Activated CD4-positive, alpha-beta T cell treated with anti-CD3 and anti-CD28 coated beads, Interleukin-2, amount 50 U/mL, for 24 hours (primary cell): ENCODE data around the gene NDUFAF8.

Experiments used
- DNase-seq, 2 donors: peaks; one replicate each; pipeline ENCODE4 v3.0.0-alpha.2; 2020; ENCODE audit warnings: low read depth in 1 of 2, low spot score in 1 of 2

The NDUFAF8 gene

GRCh38 chr17:81238490-81238814, 666 bp upstream of the NDUFAF8 start:
- no peak for DNase-seq

- peak; percentile 33 to 49 for DNase-seq
Observed at GRCh38 chr17:81239714-81240555, 817 bp downstream of the NDUFAF8 start.

- DNase-seq: no peak
Observed at GRCh38 chr17:81240761-81241160, 1.6 kb downstream of the NDUFAF8 start.

GRCh38 chr17:81241203-81241602, 2.1 kb downstream of the NDUFAF8 start:
- DNase-seq: no peak

- DNase-seq: peak; percentile 38 to 48
Observed at GRCh38 chr17:81241648-81242420, 2.7 kb downstream of the NDUFAF8 start.

- DNase-seq: no peak
Observed at GRCh38 chr17:81242421-81243332, 3.6 kb downstream of the NDUFAF8 start.

- no peak for DNase-seq
Observed at GRCh38 chr17:81243333-81243664, 4.2 kb downstream of the NDUFAF8 start.

GRCh38 chr17:81244358-81245023, 5.4 kb downstream of the NDUFAF8 start:
- DNase-seq: no peak

- no peak for DNase-seq
Observed at GRCh38 chr17:81245024-81245664, 6.0 kb downstream of the NDUFAF8 start.

- no peak for DNase-seq
Observed at GRCh38 chr17:81245665-81246342, 6.7 kb downstream of the NDUFAF8 start.

GRCh38 chr17:81246343-81246670, 7.2 kb downstream of the NDUFAF8 start:
- no peak for DNase-seq

- DNase-seq: no peak
Observed at GRCh38 chr17:81246679-81247338, 7.7 kb downstream of the NDUFAF8 start.

GRCh38 chr17:81247339-81247990, 8.3 kb downstream of the NDUFAF8 start:
- DNase-seq: no peak

- no peak for DNase-seq
Observed at GRCh38 chr17:81248649-81249048, 9.5 kb downstream of the NDUFAF8 start.

GRCh38 chr17:81249223-81250040, 10.3 kb downstream of the NDUFAF8 start:
- DNase-seq: no peak

- DNase-seq: no peak
Observed at GRCh38 chr17:81250286-81251093, 11.4 kb downstream of the NDUFAF8 start.

GRCh38 chr17:81251094-81251708, 12.1 kb downstream of the NDUFAF8 start:
- DNase-seq: no peak
